ENCODE results near the gene PRR35.

PRR35 gene

DNA sequence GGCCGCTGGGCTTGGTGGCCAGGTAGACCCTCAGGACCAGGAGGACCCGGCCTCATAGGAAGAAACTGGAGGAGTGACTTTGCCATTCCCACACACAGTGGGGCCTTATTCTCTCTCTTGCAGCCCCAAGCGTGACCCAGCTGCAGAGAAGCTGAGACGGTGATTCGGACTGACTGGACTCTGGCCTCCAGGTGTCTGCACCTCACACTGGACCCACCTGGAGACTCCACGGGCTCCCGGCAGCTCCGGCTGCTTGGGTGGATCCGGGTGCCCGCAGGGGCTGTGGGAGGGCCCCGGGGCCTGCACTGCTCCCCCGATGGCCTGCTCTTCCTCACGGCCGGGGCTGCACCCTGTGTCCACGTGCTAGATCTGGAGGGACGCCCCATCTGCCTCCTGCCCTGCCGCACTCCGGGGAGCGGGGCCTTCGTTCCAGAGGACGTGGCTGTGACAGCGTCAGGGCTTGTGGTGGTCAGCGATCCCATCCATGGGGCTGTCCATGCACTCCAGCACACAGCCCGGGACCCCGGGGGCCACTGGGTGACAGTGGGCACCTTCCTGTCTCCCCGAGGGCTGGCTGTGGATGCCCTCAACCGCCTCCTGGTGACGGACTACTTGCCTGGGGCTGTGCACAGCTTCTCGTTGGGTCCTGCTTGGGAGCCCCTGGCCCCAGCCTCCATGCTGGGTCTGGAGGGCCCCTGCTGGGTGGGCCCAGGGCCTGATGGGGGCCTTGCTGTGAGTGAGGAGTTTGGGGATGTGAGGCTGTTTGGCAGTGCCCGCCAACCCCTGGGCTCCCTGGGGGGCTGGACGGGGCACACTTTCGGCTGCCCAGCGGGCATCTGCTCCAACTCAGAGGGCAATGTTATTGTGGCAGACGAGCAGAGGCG is 7.4 kb downstream of the PRR35 start:
- TF ChIP-seq, protein P1, sequence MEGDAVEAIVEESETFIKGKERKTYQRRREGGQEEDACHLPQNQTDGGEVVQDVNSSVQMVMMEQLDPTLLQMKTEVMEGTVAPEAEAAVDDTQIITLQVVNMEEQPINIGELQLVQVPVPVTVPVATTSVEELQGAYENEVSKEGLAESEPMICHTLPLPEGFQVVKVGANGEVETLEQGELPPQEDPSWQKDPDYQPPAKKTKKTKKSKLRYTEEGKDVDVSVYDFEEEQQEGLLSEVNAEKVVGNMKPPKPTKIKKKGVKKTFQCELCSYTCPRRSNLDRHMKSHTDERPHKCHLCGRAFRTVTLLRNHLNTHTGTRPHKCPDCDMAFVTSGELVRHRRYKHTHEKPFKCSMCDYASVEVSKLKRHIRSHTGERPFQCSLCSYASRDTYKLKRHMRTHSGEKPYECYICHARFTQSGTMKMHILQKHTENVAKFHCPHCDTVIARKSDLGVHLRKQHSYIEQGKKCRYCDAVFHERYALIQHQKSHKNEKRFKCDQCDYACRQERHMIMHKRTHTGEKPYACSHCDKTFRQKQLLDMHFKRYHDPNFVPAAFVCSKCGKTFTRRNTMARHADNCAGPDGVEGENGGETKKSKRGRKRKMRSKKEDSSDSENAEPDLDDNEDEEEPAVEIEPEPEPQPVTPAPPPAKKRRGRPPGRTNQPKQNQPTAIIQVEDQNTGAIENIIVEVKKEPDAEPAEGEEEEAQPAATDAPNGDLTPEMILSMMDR (IDR thresholded peaks at IDR 0.05; ENCODE audit: borderline replicate concordance, insufficient read depth, low read depth, low read length), result no peak
- peak overlapping the region; percentile 38 for H3K4me3 ChIP-seq (ENCODE audit: low read depth, low read length)

DNA sequence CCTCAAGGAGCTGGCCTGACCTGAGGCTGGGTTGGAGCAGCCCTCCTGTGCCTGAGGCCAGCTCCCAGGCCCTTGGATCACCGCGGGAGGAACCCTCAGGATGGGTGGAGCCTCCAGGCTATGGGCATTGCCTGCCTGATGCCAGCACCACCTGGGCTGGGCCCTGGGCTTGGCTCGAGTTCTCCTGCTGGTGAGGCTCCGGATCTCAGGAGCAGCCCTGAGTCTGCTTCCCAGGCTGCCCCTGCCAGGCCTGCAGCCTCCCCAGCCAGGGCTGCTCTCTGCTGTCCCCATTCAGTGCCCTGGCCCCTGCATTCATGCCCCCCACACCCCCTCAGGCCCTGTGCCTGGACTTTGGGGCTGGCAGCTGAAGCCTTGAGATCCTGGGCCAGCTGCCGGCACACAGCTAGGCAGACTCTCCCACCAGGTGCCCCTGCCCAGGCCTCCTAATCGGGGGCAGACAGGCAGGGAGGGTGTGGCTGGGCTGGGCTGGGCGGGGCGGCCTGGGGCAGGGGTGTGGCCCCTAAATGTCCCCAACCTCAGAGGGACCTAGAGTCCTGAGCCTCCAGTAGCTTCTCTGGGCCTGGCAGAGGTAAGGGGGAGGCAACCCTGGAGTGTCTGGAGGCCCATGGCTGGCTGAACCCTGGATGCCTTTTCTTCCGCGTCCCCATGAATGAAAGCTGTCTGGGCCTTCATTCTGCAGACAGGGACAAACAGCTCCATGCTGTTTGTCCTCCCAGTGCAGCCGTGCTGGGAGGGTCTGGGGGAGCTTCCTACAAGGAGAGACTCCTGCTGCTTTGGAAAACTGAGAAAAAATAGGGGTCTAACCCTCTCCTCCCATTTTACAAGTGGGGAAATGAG is 8.4 kb downstream of the PRR35 start:
- TF ChIP-seq, protein P1 (IDR thresholded peaks at IDR 0.05; ENCODE audit: borderline replicate concordance, insufficient read depth, low read depth, low read length), result no peak

DNA sequence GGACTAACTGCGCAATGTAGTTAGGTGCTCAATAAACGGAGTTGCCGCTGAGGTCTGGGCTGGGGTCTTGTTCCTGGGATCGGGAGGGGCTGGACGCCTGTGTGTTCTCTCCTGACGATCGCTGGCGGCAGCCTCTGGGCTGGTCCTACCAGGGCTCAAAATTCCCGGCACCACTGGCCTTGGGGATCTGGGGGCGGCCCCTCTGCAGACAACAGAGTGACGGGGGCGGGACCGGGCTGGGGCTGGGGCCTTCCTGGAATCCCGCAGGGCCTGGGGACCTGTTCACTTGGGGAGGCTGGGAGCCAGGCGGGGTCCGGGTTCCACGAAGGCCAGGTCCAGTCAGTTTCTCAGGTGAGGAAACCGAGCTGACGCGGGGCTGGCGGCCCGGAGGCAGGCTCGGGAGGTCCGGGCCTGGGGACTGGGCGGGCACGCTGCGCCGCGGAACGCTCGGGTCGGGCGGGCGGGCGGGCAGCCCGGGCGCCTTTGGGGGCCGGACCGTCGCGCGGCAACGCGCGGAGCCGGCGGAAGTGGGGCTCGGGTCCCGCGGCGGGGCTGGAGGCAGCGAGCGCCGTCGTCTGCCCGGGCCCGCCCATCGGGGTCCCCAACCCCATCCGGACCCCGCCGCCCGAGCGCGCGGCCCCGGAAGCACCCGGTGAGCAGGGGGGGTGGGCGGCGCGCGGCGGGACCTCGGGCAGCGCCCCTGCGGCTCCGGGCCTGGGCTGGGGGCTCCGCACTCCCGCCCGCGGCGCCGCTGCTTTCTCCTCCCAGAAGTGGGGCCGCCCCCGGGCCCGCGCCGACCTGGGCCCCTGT is 9.5 kb downstream of the PRR35 start, which contains the start of gene PIGQ:
Gene PIGQ, plus strand, starts transcription at position 524 of the 810 bp plus-strand sequence. CDS start 4,107 bp downstream, outside the sequence.
- TF ChIP-seq, protein P1 (IDR thresholded peaks at IDR 0.05; ENCODE audit: borderline replicate concordance, insufficient read depth, low read depth, low read length), result no peak
- H3K4me3 ChIP-seq (ENCODE audit: low read depth, low read length), result peak within 1 kb of the TSS; percentile 80

More for the DNA sequence above, 8.4 kb downstream of the PRR35 start:
- no peak overlapping the region for H3K4me3 ChIP-seq (ENCODE audit: low read depth, low read length)

DNA sequence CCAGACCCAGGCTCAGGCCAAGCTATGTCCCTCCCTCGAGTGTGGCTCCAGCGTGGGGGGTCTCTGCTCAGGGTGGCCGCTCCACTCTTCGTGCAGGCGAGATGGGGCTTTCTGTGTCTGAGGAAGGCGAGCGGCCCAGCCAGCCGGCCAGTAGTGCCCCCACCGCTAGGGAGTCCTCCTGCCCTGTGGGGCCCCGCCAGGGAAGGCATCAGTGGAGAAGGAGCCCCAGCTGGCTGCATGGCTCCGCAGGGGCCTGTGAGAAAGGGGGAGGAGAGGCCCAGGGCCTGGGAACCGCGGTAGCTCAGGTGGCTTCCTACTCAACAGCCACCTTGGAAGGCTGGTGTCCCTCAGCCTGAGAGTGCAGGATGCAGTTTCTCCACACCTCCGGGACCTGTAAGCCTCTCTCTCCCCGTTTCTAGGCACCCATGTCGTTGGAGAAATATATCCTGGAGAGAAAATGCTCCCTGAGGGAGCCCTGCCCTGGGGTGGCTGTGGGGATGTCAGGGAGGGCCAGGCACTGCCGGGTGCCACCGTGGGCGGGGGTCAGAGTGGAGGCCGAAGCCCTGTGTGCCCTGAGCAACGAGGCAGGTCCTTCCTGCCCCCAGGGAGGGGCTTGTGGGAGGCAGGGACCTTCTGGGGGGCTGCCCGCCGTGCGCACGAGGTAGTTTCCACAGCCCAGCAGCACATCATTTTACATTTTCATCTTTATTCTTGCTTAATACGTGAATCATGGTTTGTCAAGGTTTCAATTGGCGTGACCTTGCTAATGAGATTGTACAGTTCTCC is 12.9 kb downstream of the PRR35 start:
- no peak overlapping the region for H3K4me3 ChIP-seq (ENCODE audit: low read depth, low read length)
- TF ChIP-seq, protein P1 (IDR thresholded peaks at IDR 0.05; ENCODE audit: borderline replicate concordance, insufficient read depth, low read depth, low read length), result no peak

DNA sequence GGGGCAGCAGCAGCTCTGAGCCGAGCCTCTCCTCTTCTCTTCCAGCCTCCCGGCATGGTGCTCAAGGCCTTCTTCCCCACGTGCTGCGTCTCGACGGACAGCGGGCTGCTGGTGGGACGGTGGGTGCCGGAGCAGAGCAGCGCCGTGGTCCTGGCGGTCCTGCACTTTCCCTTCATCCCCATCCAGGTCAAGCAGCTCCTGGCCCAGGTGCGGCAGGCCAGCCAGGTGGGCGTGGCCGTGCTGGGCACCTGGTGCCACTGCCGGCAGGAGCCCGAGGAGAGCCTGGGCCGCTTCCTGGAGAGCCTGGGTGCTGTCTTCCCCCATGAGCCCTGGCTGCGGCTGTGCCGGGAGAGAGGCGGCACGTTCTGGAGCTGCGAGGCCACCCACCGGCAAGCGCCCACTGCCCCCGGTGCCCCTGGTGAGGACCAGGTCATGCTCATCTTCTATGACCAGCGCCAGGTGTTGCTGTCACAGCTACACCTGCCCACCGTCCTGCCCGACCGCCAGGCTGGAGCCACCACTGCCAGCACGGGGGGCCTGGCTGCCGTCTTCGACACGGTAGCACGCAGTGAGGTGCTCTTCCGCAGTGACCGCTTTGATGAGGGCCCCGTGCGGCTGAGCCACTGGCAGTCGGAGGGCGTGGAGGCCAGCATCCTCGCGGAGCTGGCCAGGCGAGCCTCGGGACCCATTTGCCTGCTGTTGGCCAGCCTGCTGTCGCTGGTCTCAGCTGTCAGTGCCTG is 14.0 kb downstream of the PRR35 start:
- H3K4me3 ChIP-seq (ENCODE audit: low read depth, low read length), result no peak overlapping the region
- TF ChIP-seq, protein P1 (IDR thresholded peaks at IDR 0.05; ENCODE audit: borderline replicate concordance, insufficient read depth, low read depth, low read length), result no peak

All from GM12875 (cell line).